Breast epithelium (tissue), 3 donors: ENCODE results near the gene BUB1B.

Source experiments
- POLR2AphosphoS5 ChIP-seq, 3 donors: sonication (generic); formaldehyde crosslinking; IDR thresholded peaks; one replicate each; pipeline ENCODE4 v1.6.1; 2017; ENCODE audit warnings: antibody characterized with exemption in 3 of 3
- TF ChIP-seq, protein P1 (sequence below), 3 donors: fragments of 450-650 bp; IDR thresholded peaks; one replicate each; pipeline ENCODE4 v1.5.1; 2016 to 2017; ENCODE audit warnings: antibody characterized with exemption in 3 of 3, mild to moderate bottlenecking in 3 of 3, moderate library complexity in 3 of 3

DNA sequence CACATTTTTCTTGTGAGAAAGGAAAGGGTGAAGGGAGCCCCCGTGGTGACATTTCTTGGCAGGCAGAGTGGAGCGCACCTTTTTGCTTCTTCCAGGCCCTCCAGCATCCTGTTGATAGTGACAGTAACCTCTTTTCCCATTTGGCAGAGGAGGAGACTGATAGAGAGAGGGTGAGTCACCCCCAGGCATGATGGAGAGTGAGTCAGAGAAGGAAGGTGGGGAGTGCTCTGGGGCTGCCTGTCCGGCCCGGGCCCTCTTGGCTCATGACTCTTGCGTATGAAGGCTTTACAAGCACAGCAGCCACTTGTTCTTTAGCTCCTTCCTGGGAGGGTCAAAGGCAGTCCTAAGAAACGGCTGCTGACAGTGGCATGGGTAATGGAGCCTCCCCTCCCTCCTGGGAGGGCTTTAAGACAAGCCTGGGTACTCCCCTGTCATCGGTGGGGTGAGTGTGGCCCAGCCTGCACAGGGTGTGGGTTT is 106.0 kb downstream of the BUB1B start:
- no peak for TF ChIP-seq POLR2AphosphoS5 (IDR thresholded peaks at IDR 0.05)
- TF ChIP-seq, protein P1, sequence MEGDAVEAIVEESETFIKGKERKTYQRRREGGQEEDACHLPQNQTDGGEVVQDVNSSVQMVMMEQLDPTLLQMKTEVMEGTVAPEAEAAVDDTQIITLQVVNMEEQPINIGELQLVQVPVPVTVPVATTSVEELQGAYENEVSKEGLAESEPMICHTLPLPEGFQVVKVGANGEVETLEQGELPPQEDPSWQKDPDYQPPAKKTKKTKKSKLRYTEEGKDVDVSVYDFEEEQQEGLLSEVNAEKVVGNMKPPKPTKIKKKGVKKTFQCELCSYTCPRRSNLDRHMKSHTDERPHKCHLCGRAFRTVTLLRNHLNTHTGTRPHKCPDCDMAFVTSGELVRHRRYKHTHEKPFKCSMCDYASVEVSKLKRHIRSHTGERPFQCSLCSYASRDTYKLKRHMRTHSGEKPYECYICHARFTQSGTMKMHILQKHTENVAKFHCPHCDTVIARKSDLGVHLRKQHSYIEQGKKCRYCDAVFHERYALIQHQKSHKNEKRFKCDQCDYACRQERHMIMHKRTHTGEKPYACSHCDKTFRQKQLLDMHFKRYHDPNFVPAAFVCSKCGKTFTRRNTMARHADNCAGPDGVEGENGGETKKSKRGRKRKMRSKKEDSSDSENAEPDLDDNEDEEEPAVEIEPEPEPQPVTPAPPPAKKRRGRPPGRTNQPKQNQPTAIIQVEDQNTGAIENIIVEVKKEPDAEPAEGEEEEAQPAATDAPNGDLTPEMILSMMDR (IDR thresholded peaks at IDR 0.05): no peak
